ENCODE measurements around the gene BBS7. TPM values are rescaled to one million over a fixed set of nuclear protein-coding genes. Genes with fewer than 3 reads are reported as not detected.
A peak's percentile ranks its signal among the peaks of the same experiment; 100 is the strongest.

Gene BBS7
- total and polyA plus RNA-seq, 10 of the 15 experiments (the other 5 are each of a cell fraction or from before 2014, with no cell fraction given): 5.2 to 15.2 (median 9.0) TPM

GRCh38 chr4:121823505-121824170 lies 46.6 kb downstream of the BBS7 start, which contains the start of gene CCNA2 (continued):
- TF ChIP-seq HSF1 (IDR thresholded peaks at IDR 0.05; ENCODE audit: low read depth, low read length): no peak
- no peak for TF ChIP-seq NR2C2 (IDR thresholded peaks at IDR 0.05; ENCODE audit: borderline replicate concordance, control insufficient read depth, insufficient read length, low read depth)
- no peak for TF ChIP-seq IRF4 (IDR thresholded peaks at IDR 0.05; ENCODE audit: low read depth, low read length)
- TF ChIP-seq ZBTB33 (IDR thresholded peaks at IDR 0.05): no peak
- TF ChIP-seq RBBP5 (conservative IDR thresholded peaks at IDR 0.05): no peak
- TF ChIP-seq PRDM15 (CRISPR knock-in tag; IDR thresholded peaks at IDR 0.05): no peak
- TF ChIP-seq MEF2B (IDR thresholded peaks at IDR 0.05; ENCODE audit: partially characterized antibody, poor library complexity, severe bottlenecking): no peak
- no peak for TF ChIP-seq BMI1 (IDR thresholded peaks at IDR 0.05; ENCODE audit: borderline replicate concordance)
- TF ChIP-seq YBX1 (IDR thresholded peaks at IDR 0.05): no peak
- no peak for TF ChIP-seq USF1 (IDR thresholded peaks at IDR 0.05; ENCODE audit: borderline replicate concordance, extremely low read length, insufficient read depth, low read depth, low read length)
- TF ChIP-seq ZBTB11 (CRISPR knock-in tag; IDR thresholded peaks at IDR 0.05): no peak
- TF ChIP-seq ATF2 (IDR thresholded peaks at IDR 0.05; ENCODE audit: low read length): no peak
- no peak for TF ChIP-seq RELA (IDR thresholded peaks at IDR 0.05; ENCODE audit: borderline replicate concordance, partially characterized antibody)
- 0 out of 2 replicates have a peak, but pooled peaks have one; percentile 14 for TF ChIP-seq NFIC (IDR thresholded peaks at IDR 0.05; ENCODE audit: low read depth, low read length)
- TF ChIP-seq BCL11A (IDR thresholded peaks at IDR 0.05; ENCODE audit: low read depth, low read length): no peak
